GM18498 (cell line): Measurements from ENCODE around the gene TNFRSF21.
A peak's percentile ranks its signal among the peaks of the same experiment; 100 is the strongest.

ENCODE experiments used
- ATAC-seq: cut with Tn5 transposase; IDR thresholded peaks from one replicate; pipeline ENCODE4 v1.9.1; 2021; ENCODE audit warnings: mild to moderate bottlenecking, moderate library complexity; ENCODE audit not compliant: unreplicated experiment

Gene TNFRSF21

GRCh38 chr6:47254051-47254450, 55.7 kb downstream of the TNFRSF21 start:
- no peak for ATAC-seq

- ATAC-seq = no peak
Observed at GRCh38 chr6:47253136-47253535, 56.6 kb downstream of the TNFRSF21 start.

GRCh38 chr6:47252633-47253032, 57.1 kb downstream of the TNFRSF21 start:
- ATAC-seq = no peak

DNA sequence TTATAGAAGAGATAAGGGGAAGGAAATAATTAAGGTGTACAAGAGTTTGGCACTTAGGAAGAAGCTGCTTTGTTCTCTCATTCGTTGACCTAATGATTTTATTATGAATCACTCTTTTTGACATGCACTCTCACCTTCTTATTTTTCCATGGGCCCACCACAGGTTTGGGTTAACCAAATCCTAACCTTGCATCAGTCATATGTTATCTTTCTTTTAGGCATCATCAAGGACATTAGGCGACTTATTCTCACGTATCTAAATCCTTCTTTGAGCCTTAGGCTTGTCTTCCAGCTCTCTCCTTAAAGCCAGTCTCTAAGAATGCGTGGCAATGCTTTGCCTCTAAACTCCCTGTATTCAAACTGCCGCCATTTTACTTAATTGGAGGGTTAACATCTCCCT, 58.3 kb downstream of the TNFRSF21 start:
- no peak for ATAC-seq

DNA sequence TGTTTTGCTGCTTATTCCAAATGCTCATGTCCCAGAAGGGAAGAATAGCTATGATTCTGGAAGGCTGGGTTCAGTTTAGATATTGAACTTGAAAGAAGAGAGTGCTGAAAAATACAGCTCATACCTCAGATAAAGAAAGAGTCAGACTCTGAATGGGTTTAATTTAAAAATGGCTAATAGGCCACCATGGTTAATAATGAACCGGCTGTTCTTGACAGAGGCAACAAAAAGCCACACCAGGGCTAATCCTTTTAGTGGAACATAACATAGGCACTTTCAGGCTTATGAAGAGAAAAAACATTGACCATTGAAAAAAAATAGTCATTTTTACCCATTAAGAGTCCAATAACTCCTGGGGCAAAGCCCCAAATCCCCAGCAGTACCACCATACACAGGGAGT, 59.4 kb downstream of the TNFRSF21 start:
- no peak for ATAC-seq

GRCh38 chr6:47248446-47248845, 61.3 kb downstream of the TNFRSF21 start:
- no peak for ATAC-seq

DNA sequence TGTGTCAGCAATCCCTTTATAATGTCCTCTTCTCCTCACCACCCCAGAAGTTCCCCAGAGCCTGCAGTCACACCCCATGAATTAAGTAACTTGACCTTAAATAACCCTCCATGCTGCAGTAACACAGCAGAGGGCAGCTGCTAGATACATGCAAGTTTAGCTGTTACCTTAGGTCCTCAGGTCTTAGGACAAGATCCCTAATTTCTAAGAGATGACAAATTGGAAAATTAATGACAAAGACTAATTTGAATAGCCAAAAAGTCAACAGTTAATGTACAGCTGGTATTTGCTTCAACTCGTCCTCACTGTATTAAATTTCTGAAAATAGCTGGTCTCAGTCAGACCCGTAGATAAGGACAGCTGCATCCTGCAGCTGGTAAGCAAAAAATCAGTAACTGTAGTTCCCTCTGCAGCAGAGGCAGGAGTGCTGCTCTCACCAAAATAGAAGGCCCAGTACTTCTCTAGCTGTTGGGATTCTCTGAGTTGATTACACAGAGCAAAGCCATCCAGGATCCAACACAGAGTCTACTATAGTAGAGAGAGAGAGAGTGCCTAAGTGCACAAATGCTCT, 62.4 kb downstream of the TNFRSF21 start:
- ATAC-seq = peak; percentile 39

GRCh38 chr6:47246551-47246950, 63.2 kb downstream of the TNFRSF21 start:
- no peak for ATAC-seq

- ATAC-seq = no peak
Observed at GRCh38 chr6:47245745-47246371, 63.8 kb downstream of the TNFRSF21 start.

- ATAC-seq = peak; percentile 97
Observed at GRCh38 chr6:47242483-47243386, 67.0 kb downstream of the TNFRSF21 start.

- ATAC-seq = peak; percentile 1
Observed at GRCh38 chr6:47241742-47242482, 67.8 kb downstream of the TNFRSF21 start.

- ATAC-seq = no peak
Observed at GRCh38 chr6:47240277-47240890, 69.3 kb downstream of the TNFRSF21 start.

DNA sequence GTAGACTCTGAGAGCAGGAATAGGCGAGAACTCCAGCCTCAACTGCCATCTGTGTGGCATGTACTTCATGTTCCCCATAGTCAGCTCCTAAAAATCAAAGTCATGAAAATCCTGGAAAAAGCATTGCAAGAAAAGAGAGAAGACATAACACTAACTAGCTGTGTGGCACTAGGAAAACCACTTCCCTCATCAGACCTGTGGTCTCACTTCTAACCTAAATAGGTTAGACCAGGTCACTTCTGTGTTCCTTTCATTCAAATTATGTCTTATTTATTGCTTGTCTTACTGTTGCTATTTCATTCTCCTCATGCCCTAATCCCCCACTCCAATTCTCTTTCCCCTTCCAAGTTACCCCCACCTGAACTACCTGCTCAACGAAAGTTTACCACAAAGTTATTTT, 70.2 kb downstream of the TNFRSF21 start:
- ATAC-seq = no peak

DNA sequence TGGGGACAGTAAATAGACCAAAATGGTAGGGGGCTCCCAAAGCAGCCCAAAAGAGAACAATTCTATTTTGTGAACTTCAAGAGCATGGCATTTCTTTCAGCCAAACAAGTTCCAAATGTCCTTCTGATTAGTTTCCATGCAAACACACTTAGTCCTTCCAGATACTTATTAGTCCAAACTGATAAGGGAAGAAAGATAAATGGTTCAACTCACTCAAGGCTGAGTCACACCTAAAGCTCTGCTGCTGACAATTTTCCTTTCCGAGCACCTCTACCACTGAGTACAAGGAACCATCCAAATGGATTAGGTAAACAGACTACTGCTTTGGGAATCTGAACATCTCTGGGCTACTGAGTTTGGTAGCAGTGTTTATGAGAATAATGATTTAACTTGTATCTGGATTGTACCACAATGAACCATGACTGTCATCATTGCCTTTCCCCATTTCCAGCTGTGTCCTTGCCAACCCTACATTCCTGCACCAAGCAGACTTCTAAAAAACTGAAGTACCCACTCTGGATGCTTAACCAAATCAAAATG, 71.2 kb downstream of the TNFRSF21 start:
- no peak for ATAC-seq

DNA sequence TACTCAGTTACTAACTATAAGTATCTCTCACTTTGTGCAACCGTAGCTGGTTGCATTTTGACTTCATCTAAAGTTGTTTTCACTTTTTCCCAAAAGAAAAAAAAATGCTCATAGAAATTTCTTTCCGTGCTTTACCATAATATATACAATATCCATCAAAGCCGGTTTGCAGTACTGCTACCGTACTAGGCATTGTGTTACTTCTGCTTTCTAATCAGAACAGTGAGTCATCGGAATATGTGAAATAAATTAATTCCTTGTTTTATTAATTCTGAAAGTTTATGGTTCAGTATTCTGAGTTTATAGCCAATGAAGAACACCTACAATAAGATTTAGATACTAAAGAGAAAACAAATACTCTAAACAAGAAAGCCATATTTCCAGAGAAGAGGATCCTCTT, 72.5 kb downstream of the TNFRSF21 start:
- no peak for ATAC-seq

DNA sequence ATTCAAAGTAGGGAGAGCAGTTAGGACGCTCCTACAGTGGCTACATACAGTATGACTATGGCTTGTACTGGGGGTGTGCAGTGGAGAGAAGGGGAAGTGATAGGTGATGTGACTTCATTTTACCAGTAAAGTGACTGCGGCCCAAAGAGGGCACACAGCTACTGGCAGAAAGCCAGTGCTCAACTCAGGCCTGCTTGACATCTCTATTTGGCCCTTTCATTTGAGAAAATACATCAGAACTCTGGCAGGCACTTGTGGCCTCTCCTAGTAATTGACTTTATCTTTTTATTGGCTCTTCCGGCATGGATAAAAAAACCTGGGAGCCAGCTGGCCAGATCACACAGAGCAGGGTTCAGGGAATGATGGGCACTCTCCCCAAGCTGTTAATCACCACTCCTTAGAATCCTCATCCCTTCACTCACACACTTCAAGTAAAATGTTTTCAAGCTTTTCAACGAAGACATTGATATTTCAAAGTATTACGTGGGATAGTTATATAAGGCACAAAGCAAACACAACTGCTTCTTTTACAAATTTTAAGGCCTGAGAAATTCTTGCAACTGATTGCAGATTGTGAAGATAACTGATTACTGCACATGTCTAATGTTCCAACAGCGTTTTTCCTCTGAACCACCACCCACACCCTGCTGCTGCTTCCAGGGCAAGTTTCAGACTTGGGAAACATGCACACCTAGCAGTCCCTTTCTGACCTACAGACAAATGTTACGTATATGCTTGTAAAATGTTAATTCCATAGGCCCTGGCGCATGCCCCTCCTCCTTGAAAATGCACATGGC, 73.5 kb downstream of the TNFRSF21 start:
- peak; percentile 69 for ATAC-seq

DNA sequence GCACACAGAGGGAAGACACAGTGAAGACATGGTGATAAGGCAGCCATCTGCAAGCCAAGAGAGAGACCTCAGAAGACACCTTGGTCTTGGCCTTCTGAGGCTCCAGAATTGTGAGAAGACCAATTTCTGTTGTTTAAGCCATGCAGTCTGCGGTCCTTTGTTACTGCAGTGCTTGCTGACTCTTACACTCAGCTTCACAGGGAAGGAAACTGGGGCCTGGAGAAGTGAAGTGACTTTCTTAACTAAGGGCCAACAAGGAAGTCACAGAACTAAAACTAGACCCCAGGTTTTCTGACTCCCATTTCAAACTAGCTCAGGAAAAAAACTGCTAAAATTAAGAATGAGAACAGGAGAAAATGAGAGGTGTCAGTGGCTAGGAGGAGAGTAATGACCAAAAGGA, 74.3 kb downstream of the TNFRSF21 start:
- ATAC-seq = no peak

GRCh38 chr6:47234266-47234933, 75.3 kb downstream of the TNFRSF21 start:
- ATAC-seq = no peak

DNA sequence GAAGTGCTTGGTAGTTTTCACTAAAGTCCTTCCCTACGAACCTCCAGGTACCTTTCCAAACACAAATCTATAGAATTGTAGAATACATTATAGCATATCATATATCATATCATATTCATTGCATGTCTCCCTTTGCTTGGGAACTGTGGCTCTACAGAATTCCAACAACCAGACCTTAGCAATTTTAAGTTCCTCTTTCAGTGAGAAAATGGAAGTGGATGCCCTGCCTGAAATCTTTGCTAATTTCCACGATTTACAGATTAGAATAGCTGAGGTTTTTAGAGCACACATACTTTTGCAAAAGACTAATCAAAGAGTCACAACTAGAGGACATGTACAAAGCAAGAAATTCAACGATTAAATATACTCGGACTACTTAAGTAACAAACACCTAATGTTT, 78.6 kb downstream of the TNFRSF21 start:
- no peak for ATAC-seq
